HCT116 (cell line): ENCODE results near the gene PPM1F. TPM values are rescaled to one million over a fixed set of nuclear protein-coding genes. Genes with fewer than 3 reads are reported as not detected.

ENCODE experiments used
- ATAC-seq: fragments of 200-7000 bp; cut with Tn5 transposase; 2 replicates; pipeline ENCODE4 v1.9.1; 2020; ENCODE audit warnings: mild to moderate bottlenecking, moderate library complexity
- BruUV-seq: library from RNA; stranded (reverse); fragments of 400-500 nt; replicated peaks from 2 replicates; lab custom pipeline; 2021; lab: Mats Ljungman, UMichigan
- CTCF ChIA-PET: fragments of 300-600 bp; sonication (Branson Sonifier 250); formaldehyde crosslinking; loops from one replicate; lab custom pipeline; 2021; ENCODE audit warnings: antibody characterized with exemption; lab: Charles Lee
- POLR2A ChIA-PET: fragments of 300-600, 350-600 bp; sonication (Branson Sonifier 250); formaldehyde crosslinking; loops from one replicate; lab custom pipeline; 2021; ENCODE audit warnings: antibody characterized with exemption; lab: Charles Lee
- RAD21 ChIA-PET, 2 experiments: fragments of 300-600 bp; sonication (Branson Sonifier 250); formaldehyde crosslinking; loops; one replicate each; lab custom pipeline; 2023; ENCODE audit warnings: low total read pairs in 2 of 2; ENCODE audit not compliant: uncharacterized antibody in 2 of 2, unreplicated experiment in 2 of 2, low non-redundant PET in 1 of 2; lab: Charles Lee
- DNase-seq: peaks from one replicate; pipeline ENCODE4 v3.0.0-alpha.2; 2010; ENCODE audit warnings: low read depth, low spot score
- H2AFZ ChIP-seq: fragments of 200-600 bp; shearing (Covaris generic), sonication (generic); 2 replicates; pipeline ENCODE4 v1.6.1; 2017; ENCODE audit warnings: low read depth, mixed run types, mixed read lengths, antibody characterized with exemption, low read length; ENCODE audit not compliant: poor library complexity, severe bottlenecking
- H3K27ac ChIP-seq: 2 replicates; pipeline ENCODE4 v1.5.1; 2012; ENCODE audit warnings: low read depth, low read length
- H3K27me3 ChIP-seq: fragments of 200-600 bp; sonication (generic); 2 replicates; pipeline ENCODE4 v1.6.1; 2016; ENCODE audit warnings: mixed run types, low read length, mixed read lengths; ENCODE audit not compliant: insufficient read depth
- H3K36me3 ChIP-seq, 2 experiments: fragments of 200-500 bp in 1 of 2; fragments of 200-600 bp in 1 of 2; sonication (Bioruptor generic) in 1 of 2; sonication (generic) in 1 of 2; 2 replicates each; pipeline versions ENCODE4 v1.5.1 to v1.6.1; 2014 to 2016; ENCODE audit warnings: low read length in 2 of 2, inconsistent platforms in 1 of 2, mixed read lengths in 1 of 2, mixed run types in 1 of 2; ENCODE audit not compliant: insufficient read depth in 2 of 2, control insufficient read depth in 1 of 2
- H3K4me1 ChIP-seq, 2 experiments: fragments of 200-600 bp in 1 of 2; sonication (generic) in 1 of 2; 2 replicates each; pipeline versions ENCODE4 v1.5.1 to v1.6.1; 2012 to 2017; ENCODE audit warnings: low read length in 2 of 2, inconsistent platforms in 1 of 2, mild to moderate bottlenecking in 1 of 2, mixed read lengths in 1 of 2, mixed run types in 1 of 2, moderate library complexity in 1 of 2; ENCODE audit not compliant: insufficient read depth in 2 of 2, control insufficient read depth in 1 of 2
- H3K4me2 ChIP-seq: fragments of 200-600 bp; sonication (generic); 2 replicates; pipeline ENCODE4 v1.6.1; 2017; ENCODE audit warnings: mixed run types, low read length, mixed read lengths
- H3K4me3 ChIP-seq, 2 experiments: fragments of 200-600 bp in 1 of 2; sonication (generic) in 1 of 2; replicated peaks in 1 of 2; 2 replicates each; pipeline ENCODE4 v1.5.1; 2011 to 2016; ENCODE audit warnings: low read length in 2 of 2, control low read depth in 1 of 2, low read depth in 1 of 2, mild to moderate bottlenecking in 1 of 2, mixed read lengths in 1 of 2, mixed run types in 1 of 2
- H3K79me2 ChIP-seq: fragments of 200-600 bp; sonication (generic); 2 replicates; pipeline ENCODE4 v1.6.1; 2017; ENCODE audit warnings: mild to moderate bottlenecking, mixed run types, low read length, moderate library complexity, mixed read lengths; ENCODE audit not compliant: insufficient read depth
- H3K9ac ChIP-seq: fragments of 200-600 bp; sonication (generic); 2 replicates; pipeline ENCODE4 v1.6.1; 2016; ENCODE audit warnings: low read length, mixed read lengths
- H3K9me2 ChIP-seq: fragments of 200-600 bp; sonication (generic), shearing (Covaris generic); 2 replicates; pipeline ENCODE4 v1.6.1; 2017; ENCODE audit warnings: mixed run types, mild to moderate bottlenecking, moderate library complexity; ENCODE audit not compliant: insufficient read depth
- H3K9me3 ChIP-seq, 2 experiments: fragments of 200-500 bp in 1 of 2; fragments of 200-600 bp in 1 of 2; sonication (Bioruptor generic) in 1 of 2; sonication (generic) in 1 of 2; 2 replicates each; pipeline ENCODE4 v1.6.1; 2014 to 2017; ENCODE audit warnings: low read length in 2 of 2, mixed read lengths in 2 of 2, inconsistent platforms in 1 of 2, low read depth in 1 of 2, mild to moderate bottlenecking in 1 of 2, mixed run types in 1 of 2, moderate library complexity in 1 of 2; ENCODE audit not compliant: control insufficient read depth in 1 of 2, insufficient read depth in 1 of 2
- H4K20me1 ChIP-seq: fragments of 200-600 bp; sonication (generic), shearing (Covaris generic); 2 replicates; pipeline ENCODE4 v1.6.1; 2017; ENCODE audit warnings: mixed run types, mild to moderate bottlenecking, moderate library complexity; ENCODE audit not compliant: insufficient read depth
- CBX3 ChIP-seq: IDR thresholded peaks from 2 replicates; pipeline ENCODE4 v1.6.1; 2012; ENCODE audit warnings: low read depth
- CEBPB ChIP-seq: IDR thresholded peaks from 2 replicates; pipeline ENCODE4 v1.6.1; 2012; ENCODE audit warnings: low read depth
- EGR1 ChIP-seq: IDR thresholded peaks from 2 replicates; pipeline ENCODE4 v1.6.1; 2012; ENCODE audit warnings: low read depth
- EZH2phosphoT487 ChIP-seq: fragments of 200-600 bp; IDR thresholded peaks from 2 replicates; pipeline ENCODE4 v1.6.1; 2018; ENCODE audit warnings: antibody characterized with exemption, borderline replicate concordance
- FOSL1 ChIP-seq: IDR thresholded peaks from 2 replicates; pipeline ENCODE4 v1.6.1; 2012; ENCODE audit warnings: low read depth
- JUND ChIP-seq: IDR thresholded peaks from 2 replicates; pipeline ENCODE4 v1.6.1; 2012
- MAX ChIP-seq: IDR thresholded peaks from 2 replicates; pipeline ENCODE4 v1.6.1; 2012
- POLR2A ChIP-seq: IDR thresholded peaks from 2 replicates; pipeline ENCODE4 v1.7.0; 2011; ENCODE audit warnings: borderline replicate concordance; ENCODE audit not compliant: insufficient read depth, insufficient read length; ENCODE audit errors: extremely low read depth
- POLR2AphosphoS5 ChIP-seq: IDR thresholded peaks from 2 replicates; pipeline ENCODE4 v1.6.1; 2011; ENCODE audit warnings: mild to moderate bottlenecking, low read depth, low read length, moderate library complexity
- RAD21 ChIP-seq: IDR thresholded peaks from 2 replicates; pipeline ENCODE4 v1.6.1; 2012; ENCODE audit warnings: low read depth, mild to moderate bottlenecking
- REST ChIP-seq: IDR thresholded peaks from 2 replicates; pipeline ENCODE4 v1.6.1; 2012; ENCODE audit warnings: low read depth
- SIN3A ChIP-seq: IDR thresholded peaks from 2 replicates; pipeline ENCODE4 v1.6.1; 2012; ENCODE audit warnings: low read depth
- SP1 ChIP-seq: IDR thresholded peaks from 2 replicates; pipeline ENCODE4 v1.6.1; 2012; ENCODE audit warnings: low read depth
- SRF ChIP-seq: IDR thresholded peaks from 2 replicates; pipeline ENCODE4 v1.6.1; 2012; ENCODE audit warnings: low read depth
- intact Hi-C: fragments of 100-400 bp; cut with micrococcal nuclease; formaldehyde crosslinking; loops from 2 replicates; pipeline ENCODE4 v1.10.0; 2022
- total RNA-seq: library from RNA; stranded (reverse); gene quantifications from one replicate; pipeline ENCODE4 v1.2.1, GENCODE V29; 2021; ENCODE audit not compliant: unreplicated experiment
- TF ChIP-seq, protein P1 (sequence below): IDR thresholded peaks from 2 replicates; pipeline ENCODE4 v1.6.1; 2011; ENCODE audit warnings: mild to moderate bottlenecking, low read length, moderate library complexity; ENCODE audit not compliant: insufficient replicate concordance; ENCODE audit errors: extremely low read depth
- TF ChIP-seq, protein P2 (sequence below): IDR thresholded peaks from 2 replicates; pipeline ENCODE4 v1.6.1; 2012

Gene PPM1F
- total RNA-seq, 1 experiment from 2014 or later = 27.3 TPM

- H3K27me3 ChIP-seq = no peaks in the 10 kb centered on the region
- no peak for TF ChIP-seq POLR2AphosphoS5
- no peak for TF ChIP-seq CBX3
- no peak for TF ChIP-seq JUND
- no peak for TF ChIP-seq SP1
- no peak for TF ChIP-seq REST
- no peak for TF ChIP-seq EZH2phosphoT487
- TF ChIP-seq SIN3A = no peak
- TF ChIP-seq, protein P1, sequence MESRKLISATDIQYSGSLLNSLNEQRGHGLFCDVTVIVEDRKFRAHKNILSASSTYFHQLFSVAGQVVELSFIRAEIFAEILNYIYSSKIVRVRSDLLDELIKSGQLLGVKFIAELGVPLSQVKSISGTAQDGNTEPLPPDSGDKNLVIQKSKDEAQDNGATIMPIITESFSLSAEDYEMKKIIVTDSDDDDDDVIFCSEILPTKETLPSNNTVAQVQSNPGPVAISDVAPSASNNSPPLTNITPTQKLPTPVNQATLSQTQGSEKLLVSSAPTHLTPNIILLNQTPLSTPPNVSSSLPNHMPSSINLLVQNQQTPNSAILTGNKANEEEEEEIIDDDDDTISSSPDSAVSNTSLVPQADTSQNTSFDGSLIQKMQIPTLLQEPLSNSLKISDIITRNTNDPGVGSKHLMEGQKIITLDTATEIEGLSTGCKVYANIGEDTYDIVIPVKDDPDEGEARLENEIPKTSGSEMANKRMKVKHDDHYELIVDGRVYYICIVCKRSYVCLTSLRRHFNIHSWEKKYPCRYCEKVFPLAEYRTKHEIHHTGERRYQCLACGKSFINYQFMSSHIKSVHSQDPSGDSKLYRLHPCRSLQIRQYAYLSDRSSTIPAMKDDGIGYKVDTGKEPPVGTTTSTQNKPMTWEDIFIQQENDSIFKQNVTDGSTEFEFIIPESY = no peak
- no peak for TF ChIP-seq SRF
- no peak for TF ChIP-seq RAD21
- TF ChIP-seq CEBPB = no peak
- TF ChIP-seq MAX = no peak
- TF ChIP-seq, protein P2, sequence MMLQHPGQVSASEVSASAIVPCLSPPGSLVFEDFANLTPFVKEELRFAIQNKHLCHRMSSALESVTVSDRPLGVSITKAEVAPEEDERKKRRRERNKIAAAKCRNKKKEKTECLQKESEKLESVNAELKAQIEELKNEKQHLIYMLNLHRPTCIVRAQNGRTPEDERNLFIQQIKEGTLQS = no peak
- TF ChIP-seq EGR1 = no peak
- TF ChIP-seq FOSL1 = no peak
- no peak for TF ChIP-seq POLR2A
- ATAC-seq (no peak), DNase-seq (no peak)
- no peak overlapping the region for H2AFZ ChIP-seq
- H4K20me1 ChIP-seq = no peaks in the 10 kb centered on the region
- no peak overlapping the region for H3K27ac ChIP-seq
- POLR2A ChIA-PET = no interaction called here
- RAD21 ChIA-PET = no interaction called here
- no peaks in the 10 kb centered on the region for H3K9me3 ChIP-seq
- CTCF ChIA-PET = no interaction called here
- H3K4me1 ChIP-seq = no peaks in the 10 kb centered on the region
- no peaks in the 10 kb centered on the region for H3K9me2 ChIP-seq
- intact Hi-C loops = no loop called here
- H3K79me2 ChIP-seq = no peaks in the 10 kb centered on the region
- H3K4me3 ChIP-seq = no peak overlapping the region
- no peaks in the 10 kb centered on the region; a peak in 1 of 4 replicates for H3K36me3 ChIP-seq
- BruUV-seq = no TSS peak
- no peak overlapping the region for H3K4me2 ChIP-seq
- H3K9ac ChIP-seq = no peak overlapping the region
These were observed 30.1 kb downstream of the PPM1F start for GRCh38 chr22:21922370-21923162.
